Activated T-cell treated with anti-CD3 and anti-CD28 coated beads for 24 hours (primary cell): ENCODE measurements around the gene SORT1.
"Not testable (repeated sequence)": the region's sequence is repeated elsewhere in the genome, so short reads cannot be mapped to it uniquely, and the experiment has no call there.

Source experiments
- DNase-seq: peaks from one replicate; pipeline ENCODE4 v3.0.0-alpha.2; 2020; ENCODE audit warnings: low read depth

SORT1 gene

GRCh38 chr1:109338608-109339007, 59.1 kb downstream of the SORT1 start:
- no peak for DNase-seq

GRCh38 chr1:109338091-109338490, 59.6 kb downstream of the SORT1 start:
- no peak for DNase-seq

- DNase-seq = no peak
Measured at GRCh38 chr1:109335091-109335490, 62.6 kb downstream of the SORT1 start.

- DNase-seq = no peak
Measured at GRCh38 chr1:109331113-109331512, 66.6 kb downstream of the SORT1 start.

- no peak for DNase-seq
Measured at GRCh38 chr1:109327285-109327684, 70.4 kb downstream of the SORT1 start.

GRCh38 chr1:109322974-109323373, 74.7 kb downstream of the SORT1 start:
- no peak for DNase-seq

- no peak for DNase-seq
Measured at GRCh38 chr1:109319114-109319513, 78.6 kb downstream of the SORT1 start.

- DNase-seq = no peak
Measured at GRCh38 chr1:109316506-109316905, 81.2 kb downstream of the SORT1 start.

- DNase-seq = no peak
Measured at GRCh38 chr1:109315288-109315687, 82.4 kb downstream of the SORT1 start.

- DNase-seq = no peak
Measured at GRCh38 chr1:109314795-109315194, 82.9 kb downstream of the SORT1 start.

- DNase-seq = no peak
Measured at GRCh38 chr1:109312978-109313775, 84.5 kb downstream of the SORT1 start.

- no peak for DNase-seq
Measured at GRCh38 chr1:109312246-109312645, 85.5 kb downstream of the SORT1 start.

GRCh38 chr1:109309347-109309746, 88.4 kb downstream of the SORT1 start:
- no peak for DNase-seq

GRCh38 chr1:109307274-109308021, 90.3 kb downstream of the SORT1 start:
- no peak for DNase-seq

GRCh38 chr1:109306832-109307273, 90.9 kb downstream of the SORT1 start, which contains the start of gene MYBPHL:
Gene MYBPHL (minus strand): TSS chr1:109307011. CDS start chr1:109306991, 20 bp downstream.
- no peak for DNase-seq

- not testable (repeated sequence) for DNase-seq
Measured at GRCh38 chr1:109305991-109306390, 91.7 kb downstream of the SORT1 start.

- DNase-seq = no peak
Measured at GRCh38 chr1:109304226-109304920, 93.3 kb downstream of the SORT1 start.

GRCh38 chr1:109301874-109302273, 95.8 kb downstream of the SORT1 start:
- DNase-seq = no peak

GRCh38 chr1:109300650-109301151, 97.0 kb downstream of the SORT1 start:
- DNase-seq = no peak

GRCh38 chr1:109299558-109300343, 98.0 kb downstream of the SORT1 start:
- no peak for DNase-seq
